HEK293T (cell line): ENCODE data around the gene TMTC2.

Experiments
- ARNT ChIP-seq: fragments of 450-650 bp; IDR thresholded peaks from 2 replicates; pipeline ENCODE4 v1.6.1; 2017; ENCODE audit warnings: mild to moderate bottlenecking
- BHLHE40 ChIP-seq: fragments of 450-650 bp; IDR thresholded peaks from 2 replicates; pipeline ENCODE4 v1.6.1; 2016; ENCODE audit warnings: mild to moderate bottlenecking, moderate library complexity, borderline replicate concordance
- ELF4 ChIP-seq: fragments of 450-650 bp; IDR thresholded peaks from 2 replicates; pipeline ENCODE4 v1.6.1; 2017; ENCODE audit warnings: antibody characterized with exemption
- FOXA1 ChIP-seq: fragments of 450-650 bp; IDR thresholded peaks from 2 replicates; pipeline ENCODE4 v1.6.1; 2016; ENCODE audit warnings: mild to moderate bottlenecking
- FOXK2 ChIP-seq: fragments of 450-650 bp; IDR thresholded peaks from 2 replicates; pipeline ENCODE4 v1.6.1; 2016; ENCODE audit warnings: mild to moderate bottlenecking
- FOXM1 ChIP-seq: fragments of 450-650 bp; IDR thresholded peaks from 2 replicates; pipeline ENCODE4 v1.6.1; 2017; ENCODE audit warnings: mild to moderate bottlenecking, borderline replicate concordance
- HDGF ChIP-seq: fragments of 450-650 bp; IDR thresholded peaks from 2 replicates; pipeline ENCODE4 v1.6.1; 2017; ENCODE audit warnings: antibody characterized with exemption, borderline replicate concordance
- L3MBTL2 ChIP-seq: fragments of 450-650 bp; conservative IDR thresholded peaks from 2 replicates; pipeline ENCODE4 v1.6.1; 2016; ENCODE audit warnings: mild to moderate bottlenecking
- LEF1 ChIP-seq: fragments of 450-650 bp; IDR thresholded peaks from 2 replicates; pipeline ENCODE4 v1.6.1; 2017; ENCODE audit warnings: mild to moderate bottlenecking, borderline replicate concordance
- SP1 ChIP-seq: fragments of 450-650 bp; IDR thresholded peaks from 2 replicates; pipeline ENCODE4 v1.6.1; 2017
- SUZ12 ChIP-seq: fragments of 450-650 bp; IDR thresholded peaks from 2 replicates; pipeline ENCODE4 v1.6.1; 2016; ENCODE audit warnings: mild to moderate bottlenecking
- TARDBP ChIP-seq: fragments of 450-650 bp; IDR thresholded peaks from 2 replicates; pipeline ENCODE4 v1.6.1; 2016
- ZNF384 ChIP-seq: fragments of 450-650 bp; IDR thresholded peaks from 2 replicates; pipeline ENCODE4 v1.6.1; 2016
- TF ChIP-seq, protein P1 (sequence below): fragments of 450-650 bp; IDR thresholded peaks from 2 replicates; pipeline ENCODE4 v1.6.1; 2016

DNA sequence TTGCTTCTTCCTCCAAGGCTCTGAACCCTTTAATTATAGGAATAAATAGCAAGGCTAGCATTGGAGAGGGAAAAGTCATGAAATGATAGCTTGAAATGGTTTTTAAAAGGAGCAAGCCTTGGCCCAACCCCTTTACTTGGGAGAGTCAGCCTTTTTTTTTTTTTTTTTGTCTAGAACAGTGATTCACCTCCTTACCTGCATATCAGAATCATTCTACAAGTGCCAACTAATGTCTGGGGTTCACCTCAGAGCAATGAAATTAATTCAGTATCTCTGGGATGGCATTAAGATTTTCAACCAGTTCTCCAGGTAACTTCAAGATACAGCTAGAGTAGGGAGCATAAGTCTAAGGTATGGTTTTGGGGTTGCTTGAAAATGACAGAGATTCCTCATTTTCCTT lies 41.3 kb upstream of the TMTC2 start:
- TF ChIP-seq FOXK2, result no peak
- TF ChIP-seq ELF4, result no peak
- TF ChIP-seq FOXA1, result no peak
- no peak for TF ChIP-seq HDGF
- TF ChIP-seq FOXM1, result no peak
- TF ChIP-seq BHLHE40, result no peak
- no peak for TF ChIP-seq LEF1
- no peak for TF ChIP-seq SUZ12
- no peak for TF ChIP-seq ZNF384
- no peak for TF ChIP-seq TARDBP
- TF ChIP-seq, protein P1, sequence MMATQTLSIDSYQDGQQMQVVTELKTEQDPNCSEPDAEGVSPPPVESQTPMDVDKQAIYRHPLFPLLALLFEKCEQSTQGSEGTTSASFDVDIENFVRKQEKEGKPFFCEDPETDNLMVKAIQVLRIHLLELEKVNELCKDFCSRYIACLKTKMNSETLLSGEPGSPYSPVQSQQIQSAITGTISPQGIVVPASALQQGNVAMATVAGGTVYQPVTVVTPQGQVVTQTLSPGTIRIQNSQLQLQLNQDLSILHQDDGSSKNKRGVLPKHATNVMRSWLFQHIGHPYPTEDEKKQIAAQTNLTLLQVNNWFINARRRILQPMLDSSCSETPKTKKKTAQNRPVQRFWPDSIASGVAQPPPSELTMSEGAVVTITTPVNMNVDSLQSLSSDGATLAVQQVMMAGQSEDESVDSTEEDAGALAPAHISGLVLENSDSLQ, result no peak
- TF ChIP-seq SP1, result no peak
- no peak for TF ChIP-seq L3MBTL2
- no peak for TF ChIP-seq ARNT
